GM12874 (cell line): ENCODE results near the gene CTCF.

ENCODE experiments used
- CTCF ChIP-seq: IDR thresholded peaks from 2 replicates; pipeline ENCODE4 v1.5.1; 2011; ENCODE audit warnings: low read depth, mild to moderate bottlenecking, control low read depth, low read length, moderate library complexity; ENCODE audit not compliant: insufficient read depth

CTCF gene

GRCh38 chr16:67538666-67539101 is 23.6 kb upstream of the CTCF start:
- no peak for TF ChIP-seq CTCF

GRCh38 chr16:67539271-67539670 is 23.1 kb upstream of the CTCF start:
- TF ChIP-seq CTCF, result no peak

DNA sequence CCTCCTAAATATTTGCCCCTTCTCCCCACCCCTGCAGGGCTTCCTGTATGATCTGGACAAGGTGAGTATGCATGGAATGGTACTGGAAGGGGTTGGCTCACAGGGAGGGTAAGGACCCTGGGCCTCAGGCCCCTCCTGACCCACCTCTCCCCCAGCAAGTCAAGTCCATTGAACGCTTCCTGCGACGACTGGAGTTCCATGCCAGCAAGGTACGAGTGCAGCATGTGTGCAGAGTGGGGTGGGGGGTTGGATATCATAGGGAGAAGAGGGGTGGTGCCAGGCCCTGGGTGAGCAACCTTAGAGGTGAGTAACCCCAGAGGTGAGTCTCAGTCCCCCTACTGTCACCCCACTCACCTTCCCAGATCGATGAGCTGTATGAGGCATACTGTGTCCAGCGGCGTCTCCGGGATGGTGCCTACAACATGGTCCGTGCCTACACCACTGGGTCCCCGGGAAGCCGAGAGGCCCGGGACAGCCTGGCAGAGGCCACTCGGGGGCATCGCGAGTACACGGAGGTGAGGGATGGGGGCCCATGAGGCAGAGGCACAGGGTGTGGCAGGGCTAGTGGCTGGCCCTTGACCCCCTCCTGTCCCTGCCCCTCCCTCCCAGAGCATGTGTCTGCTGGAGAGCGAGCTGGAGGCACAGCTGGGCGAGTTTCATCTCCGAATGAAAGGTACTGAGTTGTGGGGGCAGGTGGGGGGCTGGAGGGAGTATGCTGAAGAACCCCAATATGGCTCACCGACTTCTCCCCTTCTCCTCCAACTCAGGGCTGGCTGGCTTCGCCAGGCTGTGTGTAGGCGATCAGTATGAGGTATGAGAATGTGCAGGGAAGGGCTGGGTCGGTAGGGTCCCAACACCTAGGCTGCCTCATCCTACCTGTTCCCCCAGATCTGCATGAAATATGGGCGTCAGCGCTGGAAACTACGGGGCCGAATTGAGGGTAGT is 22.4 kb upstream of the CTCF start:
- TF ChIP-seq CTCF, result no peak

DNA sequence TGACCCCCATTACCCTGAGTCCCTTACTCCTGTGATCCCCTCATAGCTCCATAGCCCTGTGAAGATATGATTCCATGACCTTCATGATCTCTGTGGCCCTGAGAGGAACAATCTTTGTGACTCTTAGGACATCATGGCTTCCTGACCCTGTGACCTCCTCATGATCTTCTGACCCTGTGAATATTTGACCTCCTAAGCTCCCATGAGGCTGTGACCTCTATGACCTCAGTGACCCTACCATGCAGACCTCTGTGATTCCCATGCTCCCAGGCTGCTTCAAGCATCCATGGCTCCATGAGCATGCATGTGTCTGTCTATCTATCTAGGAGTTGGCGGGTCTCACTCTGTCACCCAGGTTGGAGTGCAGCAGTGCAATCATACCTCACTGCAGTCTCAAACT is 21.6 kb upstream of the CTCF start:
- TF ChIP-seq CTCF, result no peak

DNA sequence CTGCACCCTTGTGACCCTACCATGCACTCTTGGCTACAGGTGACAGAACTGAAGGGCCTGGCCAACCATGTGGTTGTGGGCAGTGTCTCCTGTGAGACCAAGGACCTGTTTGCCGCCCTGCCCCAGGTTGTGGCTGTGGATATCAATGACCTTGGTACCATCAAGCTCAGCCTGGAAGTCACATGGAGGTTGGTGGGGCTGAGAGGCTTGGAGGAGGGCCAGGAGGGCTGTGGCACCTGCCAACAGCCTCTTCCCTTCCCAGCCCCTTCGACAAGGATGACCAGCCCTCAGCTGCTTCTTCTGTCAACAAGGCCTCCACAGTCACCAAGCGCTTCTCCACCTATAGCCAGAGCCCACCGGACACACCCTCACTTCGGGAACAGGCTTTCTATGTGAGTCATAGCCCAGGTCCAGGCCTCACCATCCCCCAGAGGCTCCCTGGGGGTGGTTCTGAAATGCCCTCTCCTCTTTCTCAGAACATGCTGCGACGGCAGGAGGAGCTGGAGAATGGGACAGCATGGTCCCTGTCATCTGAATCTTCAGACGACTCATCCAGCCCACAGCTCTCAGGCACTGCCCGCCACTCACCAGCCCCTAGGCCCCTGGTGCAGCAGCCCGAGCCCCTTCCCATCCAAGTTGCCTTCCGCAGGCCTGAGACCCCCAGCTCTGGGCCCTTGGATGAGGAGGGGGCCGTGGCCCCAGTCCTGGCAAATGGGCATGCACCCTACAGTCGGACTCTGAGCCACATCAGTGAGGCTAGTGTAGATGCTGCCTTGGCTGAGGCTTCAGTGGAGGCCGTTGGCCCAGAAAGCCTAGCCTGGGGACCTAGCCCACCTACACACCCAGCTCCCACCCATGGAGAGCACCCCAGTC is 20.7 kb upstream of the CTCF start:
- TF ChIP-seq CTCF, result no peak

DNA sequence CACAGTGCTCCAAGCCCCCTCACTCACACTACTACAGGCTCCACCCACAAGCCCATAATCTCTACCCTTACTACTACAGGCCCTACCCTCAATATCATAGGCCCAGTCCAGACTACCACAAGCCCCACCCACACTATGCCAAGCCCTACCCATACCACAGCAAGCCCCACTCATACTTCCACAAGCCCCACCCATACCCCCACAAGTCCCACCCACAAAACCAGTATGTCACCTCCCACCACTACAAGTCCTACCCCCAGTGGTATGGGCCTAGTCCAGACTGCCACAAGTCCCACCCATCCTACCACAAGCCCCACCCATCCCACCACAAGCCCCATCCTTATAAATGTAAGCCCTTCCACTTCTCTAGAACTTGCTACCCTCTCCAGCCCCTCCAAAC is 19.9 kb upstream of the CTCF start:
- no peak for TF ChIP-seq CTCF

- TF ChIP-seq CTCF, result no peak
These were observed 19.3 kb upstream of the CTCF start for GRCh38 chr16:67543036-67543435.
